GM12892 (cell line): ENCODE measurements around the gene ARID1B.

Source experiments
- POLR2A ChIP-seq: IDR thresholded peaks from 2 replicates; pipeline ENCODE4 v1.6.1; 2011; ENCODE audit warnings: low read depth, low read length, control low read depth
- POLR2AphosphoS5 ChIP-seq: IDR thresholded peaks from 2 replicates; pipeline ENCODE4 v1.6.1; 2011; ENCODE audit warnings: low read depth, low read length, control low read depth
- TAF1 ChIP-seq: IDR thresholded peaks from 2 replicates; pipeline ENCODE4 v1.6.1; 2011; ENCODE audit warnings: low read depth, mild to moderate bottlenecking, control low read depth, low read length, borderline replicate concordance

DNA sequence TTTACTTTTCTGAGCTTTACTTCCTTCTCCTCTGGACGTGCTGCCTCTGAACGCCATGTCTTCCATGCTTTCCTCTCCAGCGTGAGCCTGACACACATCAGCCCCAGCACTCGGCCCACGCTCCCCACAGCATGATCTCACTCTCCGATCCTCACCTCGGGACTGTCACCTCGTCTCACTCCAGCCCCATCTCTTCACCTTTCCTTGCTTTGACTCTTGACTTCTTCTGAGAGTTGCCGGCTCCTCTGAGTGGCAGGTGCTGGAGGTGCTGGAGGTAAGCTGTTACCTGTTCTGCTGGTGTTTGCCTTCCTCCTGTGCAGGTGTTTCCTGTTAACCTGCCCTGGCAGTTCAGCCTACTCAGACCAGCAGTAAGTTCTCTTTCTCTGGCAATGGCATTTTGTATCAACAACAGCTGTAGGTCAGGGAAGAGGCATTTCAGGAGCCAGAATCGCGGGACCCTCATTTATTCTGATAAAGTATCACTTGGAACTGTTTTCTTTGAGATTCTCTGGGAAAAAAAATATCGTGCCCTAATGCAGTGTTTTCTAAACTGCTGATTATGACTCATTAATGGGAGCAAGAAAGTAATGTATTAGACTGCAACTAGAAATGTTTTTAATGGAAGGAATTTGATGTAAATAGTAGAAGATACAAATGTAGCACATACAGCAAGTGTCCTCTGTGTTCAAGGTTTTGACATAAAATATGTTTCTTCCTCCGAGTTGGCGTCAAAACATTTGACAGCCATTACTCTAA, 106.5 kb downstream of the ARID1B start:
- TF ChIP-seq POLR2A, result no peak
- no peak for TF ChIP-seq TAF1
- TF ChIP-seq POLR2AphosphoS5, result no peak
